Measurements from ENCODE around the gene THSD7A. TPM values are rescaled to one million over a fixed set of nuclear protein-coding genes. Genes with fewer than 3 reads are reported as not detected.
A peak's percentile ranks its signal among the peaks of the same experiment; 100 is the strongest.

THSD7A gene
- total and polyA plus RNA-seq, 2 of the 13 experiments (the other 11 are each of a cell fraction or from before 2014, with no cell fraction given): 0.01 to 0.07 TPM

- TF ChIP-seq AKAP8 (CRISPR knock-in tag; IDR thresholded peaks at IDR 0.05) (no peak), CREB1 (IDR thresholded peaks at IDR 0.05) (no peak), CREB1 (CRISPR knock-in tag; IDR thresholded peaks at IDR 0.05) (no peak), ZNF800 (CRISPR knock-in tag; IDR thresholded peaks at IDR 0.05) (peak; percentile 52; the same call in 1 of the 2 replicates), GATAD2A (CRISPR knock-in tag; IDR thresholded peaks at IDR 0.05) (no peak), CC2D1A (CRISPR knock-in tag; IDR thresholded peaks at IDR 0.05) (no peak), ZNF777 (CRISPR knock-in tag; IDR thresholded peaks at IDR 0.05) (0 out of 2 replicates have a peak, but pooled peaks have one; percentile 23), ZNF205 (CRISPR knock-in tag; IDR thresholded peaks at IDR 0.05) (no peak), ZNF234 (CRISPR knock-in tag; conservative IDR thresholded peaks at IDR 0.05) (no peak), ZNF746 (CRISPR knock-in tag; IDR thresholded peaks at IDR 0.05) (no peak), KDM5B (CRISPR knock-in tag; IDR thresholded peaks at IDR 0.05; ENCODE audit: borderline replicate concordance) (no peak), ZNF567 (CRISPR knock-in tag; IDR thresholded peaks at IDR 0.05; ENCODE audit: borderline replicate concordance) (no peak), FOXA3 (CRISPR knock-in tag; IDR thresholded peaks at IDR 0.05) (no peak), ZNF670 (CRISPR knock-in tag; IDR thresholded peaks at IDR 0.05; ENCODE audit: borderline replicate concordance) (no peak), UBTF (CRISPR knock-in tag; IDR thresholded peaks at IDR 0.05) (peak; percentile 83), SOX13 (IDR thresholded peaks at IDR 0.05) (no peak), SOX13 (CRISPR knock-in tag; conservative IDR thresholded peaks at IDR 0.05 in 1 of 2, IDR thresholded peaks at IDR 0.05 in 1 of 2) (0 out of 4 replicates have a peak, but pooled peaks of 1 of the 2 experiments have one; percentile 8), NFKB2 (CRISPR knock-in tag; IDR thresholded peaks at IDR 0.05; ENCODE audit: borderline replicate concordance) (0 out of 2 replicates have a peak, but pooled peaks have one; percentile 34), MYC (CRISPR knock-in tag; IDR thresholded peaks at IDR 0.05; ENCODE audit: borderline replicate concordance) (no peak)
- TF ChIP-seq, protein P1, sequence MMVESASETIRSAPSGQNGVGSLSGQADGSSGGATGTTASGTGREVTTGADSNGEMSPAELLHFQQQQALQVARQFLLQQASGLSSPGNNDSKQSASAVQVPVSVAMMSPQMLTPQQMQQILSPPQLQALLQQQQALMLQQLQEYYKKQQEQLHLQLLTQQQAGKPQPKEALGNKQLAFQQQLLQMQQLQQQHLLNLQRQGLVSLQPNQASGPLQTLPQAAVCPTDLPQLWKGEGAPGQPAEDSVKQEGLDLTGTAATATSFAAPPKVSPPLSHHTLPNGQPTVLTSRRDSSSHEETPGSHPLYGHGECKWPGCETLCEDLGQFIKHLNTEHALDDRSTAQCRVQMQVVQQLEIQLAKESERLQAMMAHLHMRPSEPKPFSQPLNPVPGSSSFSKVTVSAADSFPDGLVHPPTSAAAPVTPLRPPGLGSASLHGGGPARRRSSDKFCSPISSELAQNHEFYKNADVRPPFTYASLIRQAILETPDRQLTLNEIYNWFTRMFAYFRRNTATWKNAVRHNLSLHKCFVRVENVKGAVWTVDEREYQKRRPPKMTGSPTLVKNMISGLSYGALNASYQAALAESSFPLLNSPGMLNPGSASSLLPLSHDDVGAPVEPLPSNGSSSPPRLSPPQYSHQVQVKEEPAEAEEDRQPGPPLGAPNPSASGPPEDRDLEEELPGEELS (CRISPR knock-in tag; IDR thresholded peaks at IDR 0.05): no peak
- TF ChIP-seq, protein P2, sequence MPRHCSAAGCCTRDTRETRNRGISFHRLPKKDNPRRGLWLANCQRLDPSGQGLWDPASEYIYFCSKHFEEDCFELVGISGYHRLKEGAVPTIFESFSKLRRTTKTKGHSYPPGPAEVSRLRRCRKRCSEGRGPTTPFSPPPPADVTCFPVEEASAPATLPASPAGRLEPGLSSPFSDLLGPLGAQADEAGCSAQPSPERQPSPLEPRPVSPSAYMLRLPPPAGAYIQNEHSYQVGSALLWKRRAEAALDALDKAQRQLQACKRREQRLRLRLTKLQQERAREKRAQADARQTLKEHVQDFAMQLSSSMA (CRISPR knock-in tag; IDR thresholded peaks at IDR 0.05): no peak
- TF ChIP-seq, protein P3, sequence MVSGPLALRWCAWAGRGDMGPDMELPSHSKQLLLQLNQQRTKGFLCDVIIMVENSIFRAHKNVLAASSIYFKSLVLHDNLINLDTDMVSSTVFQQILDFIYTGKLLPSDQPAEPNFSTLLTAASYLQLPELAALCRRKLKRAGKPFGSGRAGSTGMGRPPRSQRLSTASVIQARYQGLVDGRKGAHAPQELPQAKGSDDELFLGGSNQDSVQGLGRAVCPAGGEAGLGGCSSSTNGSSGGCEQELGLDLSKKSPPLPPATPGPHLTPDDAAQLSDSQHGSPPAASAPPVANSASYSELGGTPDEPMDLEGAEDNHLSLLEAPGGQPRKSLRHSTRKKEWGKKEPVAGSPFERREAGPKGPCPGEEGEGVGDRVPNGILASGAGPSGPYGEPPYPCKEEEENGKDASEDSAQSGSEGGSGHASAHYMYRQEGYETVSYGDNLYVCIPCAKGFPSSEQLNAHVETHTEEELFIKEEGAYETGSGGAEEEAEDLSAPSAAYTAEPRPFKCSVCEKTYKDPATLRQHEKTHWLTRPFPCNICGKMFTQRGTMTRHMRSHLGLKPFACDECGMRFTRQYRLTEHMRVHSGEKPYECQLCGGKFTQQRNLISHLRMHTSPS (CRISPR knock-in tag; IDR thresholded peaks at IDR 0.05; ENCODE audit: low read depth): no peak
These were observed at the start of gene THSD7A (continued) for GRCh38 chr7:11831736-11832495.
